ENCODE results near the gene TMCC1. TPM values are rescaled to one million over a fixed set of nuclear protein-coding genes. Genes with fewer than 3 reads are reported as not detected.

Gene TMCC1
- total RNA-seq, 1 experiment from 2014 or later = 6.2 TPM

DNA sequence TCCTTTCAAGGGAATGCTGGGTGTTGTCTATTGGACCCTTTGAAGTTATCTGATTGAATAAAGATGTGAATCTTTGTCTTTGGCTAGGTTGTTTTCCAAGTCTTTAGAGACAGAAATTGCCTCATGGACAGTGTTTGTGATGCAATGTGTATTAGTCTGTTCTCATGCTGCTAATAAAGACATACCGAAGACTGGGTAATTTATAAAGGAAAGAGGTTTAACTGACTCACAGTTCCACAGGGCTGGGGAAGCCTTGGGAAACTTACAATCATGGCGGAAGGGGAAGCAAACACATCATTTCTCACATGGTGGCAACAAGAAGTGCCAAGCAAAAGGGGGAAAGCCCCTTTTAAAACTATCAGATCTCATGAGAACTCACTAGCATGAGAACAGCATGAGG is 198.3 kb downstream of the TMCC1 start:
- no peaks in the 10 kb centered on the region; the same call in 1 of the 2 replicates for H3K36me3 ChIP-seq (ENCODE audit: low read depth, low read length)
- CTCF ChIA-PET = no interaction called here
- no peaks in the 10 kb centered on the region for H3K9me3 ChIP-seq (ENCODE audit: low read length)
- H3K4me3 ChIP-seq (ENCODE audit: low read length) = no peak overlapping the region
- no peaks in the 10 kb centered on the region for H3K27me3 ChIP-seq (ENCODE audit: low read length)
- ATAC-seq (no peak), DNase-seq (no peak)
- no peaks in the 10 kb centered on the region for H3F3A ChIP-seq (ENCODE audit: low read length, unreplicated experiment)
- no peak overlapping the region for H2AFZ ChIP-seq (ENCODE audit: low read length)
- TF ChIP-seq, protein P1, sequence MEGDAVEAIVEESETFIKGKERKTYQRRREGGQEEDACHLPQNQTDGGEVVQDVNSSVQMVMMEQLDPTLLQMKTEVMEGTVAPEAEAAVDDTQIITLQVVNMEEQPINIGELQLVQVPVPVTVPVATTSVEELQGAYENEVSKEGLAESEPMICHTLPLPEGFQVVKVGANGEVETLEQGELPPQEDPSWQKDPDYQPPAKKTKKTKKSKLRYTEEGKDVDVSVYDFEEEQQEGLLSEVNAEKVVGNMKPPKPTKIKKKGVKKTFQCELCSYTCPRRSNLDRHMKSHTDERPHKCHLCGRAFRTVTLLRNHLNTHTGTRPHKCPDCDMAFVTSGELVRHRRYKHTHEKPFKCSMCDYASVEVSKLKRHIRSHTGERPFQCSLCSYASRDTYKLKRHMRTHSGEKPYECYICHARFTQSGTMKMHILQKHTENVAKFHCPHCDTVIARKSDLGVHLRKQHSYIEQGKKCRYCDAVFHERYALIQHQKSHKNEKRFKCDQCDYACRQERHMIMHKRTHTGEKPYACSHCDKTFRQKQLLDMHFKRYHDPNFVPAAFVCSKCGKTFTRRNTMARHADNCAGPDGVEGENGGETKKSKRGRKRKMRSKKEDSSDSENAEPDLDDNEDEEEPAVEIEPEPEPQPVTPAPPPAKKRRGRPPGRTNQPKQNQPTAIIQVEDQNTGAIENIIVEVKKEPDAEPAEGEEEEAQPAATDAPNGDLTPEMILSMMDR (conservative IDR thresholded peaks at IDR 0.05; ENCODE audit: low read depth, low read length) = no peak
- TF ChIP-seq EZH2 (IDR thresholded peaks at IDR 0.05; ENCODE audit: low read length, unreplicated experiment) (no peak), EZH2phosphoT487 (IDR thresholded peaks at IDR 0.05; ENCODE audit: borderline replicate concordance, low read length) (no peak)
- H3K9me2 ChIP-seq (replicated peaks; ENCODE audit: low read length) = no peaks in the 10 kb centered on the region
- intact Hi-C loops (cut with micrococcal nuclease) = no loop called here
- no peak overlapping the region for H3K9ac ChIP-seq (ENCODE audit: low read length)
- no peaks in the 10 kb centered on the region for H4K20me1 ChIP-seq (ENCODE audit: low read length)
- no peak overlapping the region for H3K27ac ChIP-seq (ENCODE audit: low read length)
- peaks cover 9% of the 10 kb centered on the region; the same call in 1 of the 2 replicates for H3K4me1 ChIP-seq (ENCODE audit: insufficient read depth, low read length)
- POLR2A ChIA-PET (ENCODE audit: unreplicated experiment) = no interaction called here
- no peaks in the 10 kb centered on the region for H3K79me2 ChIP-seq (ENCODE audit: low read length)
- no peak overlapping the region for H3K4me2 ChIP-seq (ENCODE audit: low read length)
- BruUV-seq (replicated peaks) = no TSS peak

DNA sequence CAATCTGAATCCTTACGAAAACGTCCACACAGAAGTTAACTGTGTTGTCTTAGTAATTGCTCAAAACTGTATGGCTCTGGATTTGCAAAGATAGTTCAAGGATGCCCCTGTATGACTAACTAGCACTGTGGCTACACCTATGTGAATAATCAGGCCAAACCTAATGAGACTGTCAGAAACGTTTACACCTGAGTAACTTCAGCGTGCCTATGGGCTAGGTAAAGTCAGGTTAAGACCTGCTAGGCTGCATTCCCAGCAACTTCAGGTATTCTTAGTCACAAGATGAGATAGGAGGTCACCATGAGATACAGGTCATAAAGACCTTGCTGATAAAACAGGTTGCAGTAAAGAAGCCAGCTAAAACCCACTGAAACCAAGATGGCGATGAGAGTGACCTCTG is 199.3 kb downstream of the TMCC1 start:
- Histone ChIP-seq H3K79me2 (ENCODE audit: low read length) (no peaks in the 10 kb centered on the region), H3K36me3 (ENCODE audit: low read depth, low read length) (no peaks in the 10 kb centered on the region; the same call in 1 of the 2 replicates), H2AFZ (ENCODE audit: low read length) (no peak overlapping the region), H3K4me3 (ENCODE audit: low read length) (no peak overlapping the region), H3K9me2 (replicated peaks; ENCODE audit: low read length) (no peaks in the 10 kb centered on the region), H3K4me1 (ENCODE audit: insufficient read depth, low read length) (peaks cover 9% of the 10 kb centered on the region; the same call in 1 of the 2 replicates), H3K27ac (ENCODE audit: low read length) (no peak overlapping the region), H3F3A (ENCODE audit: low read length, unreplicated experiment) (no peaks in the 10 kb centered on the region), H4K20me1 (ENCODE audit: low read length) (no peaks in the 10 kb centered on the region), H3K4me2 (ENCODE audit: low read length) (no peak overlapping the region), H3K9me3 (ENCODE audit: low read length) (no peaks in the 10 kb centered on the region), H3K27me3 (ENCODE audit: low read length) (no peaks in the 10 kb centered on the region), H3K9ac (ENCODE audit: low read length) (no peak overlapping the region)
- intact Hi-C loops (cut with micrococcal nuclease) = no loop called here
- TF ChIP-seq, protein P1 (conservative IDR thresholded peaks at IDR 0.05; ENCODE audit: low read depth, low read length) = no peak
- TF ChIP-seq EZH2 (IDR thresholded peaks at IDR 0.05; ENCODE audit: low read length, unreplicated experiment) (no peak), EZH2phosphoT487 (IDR thresholded peaks at IDR 0.05; ENCODE audit: borderline replicate concordance, low read length) (no peak)
- ChIA-PET POLR2A (ENCODE audit: unreplicated experiment) (no interaction called here), CTCF (no interaction called here)
- ATAC-seq = no peak
- BruUV-seq (replicated peaks) = no TSS peak
- peak; percentile 52 for DNase-seq

DNA sequence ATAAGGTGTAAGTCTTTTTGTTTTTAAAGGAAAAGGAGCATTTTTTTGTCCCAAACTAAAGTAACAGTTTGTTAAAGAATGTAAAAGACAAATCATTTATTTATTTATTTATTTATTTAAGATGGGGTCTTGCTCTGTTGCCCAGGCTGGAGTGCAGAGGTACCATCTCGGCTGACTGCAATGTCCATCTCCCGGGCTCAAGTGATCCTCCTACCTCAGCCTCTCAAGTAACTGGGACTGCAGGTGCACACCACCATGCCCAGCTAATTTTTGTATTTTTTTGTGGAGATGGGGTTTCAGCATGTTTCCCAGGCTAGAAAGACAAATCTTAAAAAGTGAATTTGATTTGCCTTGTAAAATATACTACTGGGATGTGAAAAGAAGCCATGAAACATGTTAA is 200.8 kb downstream of the TMCC1 start:
- ATAC-seq (no peak), DNase-seq (no peak)
- TF ChIP-seq EZH2phosphoT487 (IDR thresholded peaks at IDR 0.05; ENCODE audit: borderline replicate concordance, low read length) (no peak), EZH2 (IDR thresholded peaks at IDR 0.05; ENCODE audit: low read length, unreplicated experiment) (no peak)
- TF ChIP-seq, protein P1 (conservative IDR thresholded peaks at IDR 0.05; ENCODE audit: low read depth, low read length) = no peak
- no peaks in the 10 kb centered on the region; the same call in 1 of the 2 replicates for H3K36me3 ChIP-seq (ENCODE audit: low read depth, low read length)
- ChIA-PET CTCF (no interaction called here), POLR2A (ENCODE audit: unreplicated experiment) (interaction anchor here (0.7 kb wide), 1 partner anchor 28 kb away, joined by 3 read pairs; no protein-coding TSS in a partner anchor)
- H3K4me2 ChIP-seq (ENCODE audit: low read length) = no peak overlapping the region
- no TSS peak for BruUV-seq (replicated peaks)
- no peaks in the 10 kb centered on the region for H3K9me3 ChIP-seq (ENCODE audit: low read length)
- H3K4me3 ChIP-seq (ENCODE audit: low read length) = no peak overlapping the region
- H3K9me2 ChIP-seq (replicated peaks; ENCODE audit: low read length) = no peaks in the 10 kb centered on the region
- intact Hi-C loops (cut with micrococcal nuclease) = no loop called here
- no peak overlapping the region for H3K27ac ChIP-seq (ENCODE audit: low read length)
- H4K20me1 ChIP-seq (ENCODE audit: low read length) = no peaks in the 10 kb centered on the region
- H3K79me2 ChIP-seq (ENCODE audit: low read length) = 0 out of 2 replicates have a peak, but pooled peaks cover 8% of the 10 kb centered on the region
- peaks cover 9% of the 10 kb centered on the region; the same call in 1 of the 2 replicates for H3K4me1 ChIP-seq (ENCODE audit: insufficient read depth, low read length)
- H2AFZ ChIP-seq (ENCODE audit: low read length) = no peak overlapping the region
- H3K27me3 ChIP-seq (ENCODE audit: low read length) = no peaks in the 10 kb centered on the region
- no peak overlapping the region for H3K9ac ChIP-seq (ENCODE audit: low read length)
- no peaks in the 10 kb centered on the region for H3F3A ChIP-seq (ENCODE audit: low read length, unreplicated experiment)
